Muscle of arm (tissue), 14 donors: ENCODE data around the gene IFNA6. TPM values are rescaled to one million over a fixed set of nuclear protein-coding genes. Genes with fewer than 3 reads are reported as not detected.
"Not testable (repeated sequence)": the region's sequence is repeated elsewhere in the genome, so short reads cannot be mapped to it uniquely, and the experiment has no call there.

Experiments used
- DNase-seq: peaks from one replicate; pipeline ENCODE4 v3.0.0-alpha.2; 2013
- long read RNA-seq, 11 donors: transcript quantifications; one replicate each; lab custom pipeline, GENCODE V29; 2026
- polyA plus RNA-seq, 12 donors: library from polyadenylated mRNA; unstranded; fragments of 120-200 nt; gene quantifications; one replicate each; pipeline ENCODE4 v1.2.1, GENCODE V29; 2013; ENCODE audit not compliant: insufficient read length in 12 of 12

The IFNA6 gene
- not detected for polyA plus RNA-seq
- long read RNA-seq, donor 1: 0 reads
- long read RNA-seq, donor 2: 0 reads
- long read RNA-seq, donor 3: 0 reads
- long read RNA-seq, donor 4: 0 reads
- long read RNA-seq, donor 5: 0 reads
- long read RNA-seq, donor 6: 0 reads
- long read RNA-seq, donor 7: 0 reads
- long read RNA-seq, donor 8: 0 reads
- long read RNA-seq, donor 9: 0 reads
- long read RNA-seq, donor 10: 0 reads
- long read RNA-seq, donor 11: 0 reads

DNA sequence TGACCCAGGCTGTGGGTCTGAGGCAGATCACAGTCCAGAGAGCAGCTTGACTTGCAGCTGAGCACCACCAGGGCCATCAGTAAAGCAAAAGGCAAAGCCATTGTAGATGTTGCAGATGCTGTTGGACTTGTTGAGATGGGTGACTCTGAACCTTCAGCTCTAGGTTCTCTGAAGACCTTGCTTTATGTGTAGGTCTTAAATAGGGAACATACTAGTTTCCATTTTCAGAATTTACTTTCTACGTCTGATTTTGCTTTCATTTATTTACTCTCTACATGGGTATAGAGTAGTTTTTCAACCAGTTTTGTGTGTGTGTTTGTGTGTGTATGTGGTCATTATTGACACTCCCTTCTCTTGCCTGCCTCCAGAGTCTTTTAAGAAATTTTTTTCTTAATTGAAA lies at the start of gene IFNA6:
TSS of gene IFNA6 (minus strand) at position 101 of the 400 bp plus-strand sequence. CDS start at position 101, 0 bp downstream.
- no peak for DNase-seq

DNA sequence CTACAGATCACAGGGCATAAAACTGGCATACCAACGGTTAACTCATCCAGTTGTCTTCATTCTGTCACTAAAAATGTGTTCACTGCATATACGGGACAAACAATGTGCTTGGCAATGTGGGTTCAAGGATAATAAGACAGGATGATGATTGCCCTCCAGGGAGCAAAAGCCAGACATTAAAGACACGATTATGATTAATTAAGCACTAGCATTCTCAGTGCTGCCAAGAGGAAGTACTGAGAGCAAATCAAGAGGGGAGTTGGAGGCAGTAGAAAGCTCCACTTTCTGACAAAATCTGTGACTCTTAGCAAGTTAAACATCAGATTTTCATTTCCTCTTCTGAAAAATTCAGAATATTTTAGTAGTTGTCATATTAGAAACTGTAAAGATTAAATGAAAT lies 49.3 kb upstream of the IFNA6 start:
- no peak for DNase-seq

GRCh38 chr9:21398955-21399489 lies 48.3 kb upstream of the IFNA6 start:
- DNase-seq: no peak

GRCh38 chr9:21395778-21396717 lies 45.4 kb upstream of the IFNA6 start:
- DNase-seq: peak; percentile 38

DNA sequence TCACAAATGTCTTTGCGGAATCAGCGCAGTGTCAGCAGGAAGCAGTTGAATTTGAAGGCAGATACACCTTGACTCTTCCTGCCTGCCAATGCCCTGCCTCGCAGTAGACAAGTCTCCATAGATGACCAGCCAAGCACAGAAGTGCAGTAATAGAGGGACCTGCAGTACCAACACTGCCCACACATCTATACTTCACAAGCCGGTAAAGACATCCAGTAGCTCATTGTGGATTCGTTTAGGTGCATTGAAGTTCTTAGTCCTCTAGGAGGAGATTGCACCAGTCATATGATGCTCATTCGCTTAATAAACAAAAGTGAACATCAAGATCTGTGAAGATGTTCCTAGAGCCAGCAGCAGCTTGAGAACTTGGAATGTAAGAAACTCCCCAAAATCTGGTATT lies 41.6 kb upstream of the IFNA6 start:
- DNase-seq: no peak

DNA sequence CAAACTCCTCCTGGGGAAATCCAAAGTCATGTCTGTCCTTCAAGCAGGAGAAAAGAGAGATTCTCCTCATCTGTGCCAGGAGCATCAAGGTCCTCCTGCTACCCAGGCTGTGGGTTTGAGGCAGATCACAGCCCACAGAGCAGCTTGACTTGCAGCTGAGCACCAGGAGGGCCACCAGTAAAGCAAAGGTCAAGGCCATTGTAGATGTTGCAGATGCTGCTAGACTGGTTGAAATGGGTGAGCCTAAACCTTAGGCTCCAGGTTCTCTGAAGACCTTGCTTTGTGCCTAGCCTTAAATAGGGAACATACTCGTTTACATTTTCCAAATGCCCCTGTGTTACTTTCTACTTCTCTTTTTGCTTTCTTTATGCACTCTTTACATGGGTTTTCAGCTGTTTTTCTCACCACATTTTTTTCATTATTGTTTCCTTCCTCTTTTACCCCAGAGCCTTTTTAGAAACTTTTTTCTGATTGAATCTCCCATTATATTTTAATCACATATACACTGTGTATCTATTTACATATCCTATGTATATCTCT lies 34.5 kb upstream of the IFNA6 start, which contains the start of gene IFNA2:
TSS of gene IFNA2 (minus strand) at position 268 of the 540 bp plus-strand sequence. CDS start at position 199, 69 bp downstream.
- no peak for DNase-seq

GRCh38 chr9:21383627-21384026 lies 32.9 kb upstream of the IFNA6 start:
- no peak for DNase-seq

DNA sequence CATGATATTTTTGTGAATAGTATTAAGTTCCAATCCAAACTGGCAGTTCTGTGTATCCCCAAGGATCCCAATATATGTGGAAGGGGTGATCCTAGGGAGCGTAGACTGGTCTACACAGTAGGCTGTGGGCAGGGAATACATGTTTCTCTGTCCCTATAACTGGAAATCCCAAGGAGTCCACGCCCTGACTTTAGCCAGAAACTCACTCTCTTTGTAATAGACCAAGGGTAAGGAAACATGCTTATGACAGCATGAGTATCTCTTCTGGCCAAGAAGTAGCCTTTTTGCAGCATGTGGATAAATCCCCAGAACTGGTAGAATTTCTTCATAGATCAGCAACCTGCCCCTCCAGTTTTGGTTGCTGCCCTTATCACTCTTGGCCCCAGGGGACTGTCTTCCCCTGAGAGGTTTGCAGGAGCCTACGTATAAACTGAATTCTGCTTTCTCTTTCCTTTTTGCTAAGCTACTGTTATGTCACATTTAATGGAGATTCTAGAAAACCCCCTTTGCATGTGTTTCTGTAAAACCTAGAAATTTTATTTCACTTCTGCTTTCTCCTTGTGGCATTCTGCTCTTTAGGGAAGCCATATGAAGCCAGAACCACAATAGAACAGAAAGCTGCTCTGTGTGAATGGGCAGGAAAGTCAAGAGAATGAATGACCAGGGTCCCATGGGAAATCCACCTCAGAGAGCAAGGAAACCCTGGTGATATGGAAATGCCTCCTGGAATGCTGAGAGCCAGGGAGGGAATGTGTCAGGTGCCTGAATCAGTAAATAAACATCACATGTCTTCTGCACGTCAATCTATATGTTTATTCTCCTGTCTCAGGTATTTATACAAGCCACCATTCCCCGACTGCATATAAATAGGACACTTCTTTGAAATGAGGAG lies 31.0 kb upstream of the IFNA6 start:
- no peak for DNase-seq

DNA sequence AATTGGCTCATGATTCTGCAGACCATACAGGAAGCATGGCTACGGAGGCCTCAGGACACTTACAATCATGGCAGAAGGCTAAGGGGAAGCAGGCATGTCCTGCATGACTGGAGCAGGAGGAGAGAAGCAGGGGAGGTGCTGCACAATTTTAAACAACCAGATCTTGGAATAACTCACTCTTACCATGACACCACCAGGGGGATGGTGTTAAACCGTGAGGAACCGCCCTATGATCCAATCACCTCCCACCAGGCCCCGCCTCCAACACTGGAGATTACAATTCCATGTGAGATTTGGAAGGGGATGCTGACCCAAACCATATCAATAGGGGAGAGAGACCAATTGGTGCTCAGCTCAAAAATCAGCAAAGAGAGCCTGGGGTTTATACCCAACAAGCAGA lies 20.8 kb upstream of the IFNA6 start:
- not testable (repeated sequence) for DNase-seq

- no peak for DNase-seq
Observed at GRCh38 chr9:21367957-21368356, 17.3 kb upstream of the IFNA6 start, which contains the start of gene IFNA13. TSS of gene IFNA13 (minus strand) at chr9:21368057. CDS start at chr9:21368010, 47 bp downstream.

- not testable (repeated sequence) for DNase-seq
Observed at GRCh38 chr9:21367169-21367568, 16.5 kb upstream of the IFNA6 start.

DNA sequence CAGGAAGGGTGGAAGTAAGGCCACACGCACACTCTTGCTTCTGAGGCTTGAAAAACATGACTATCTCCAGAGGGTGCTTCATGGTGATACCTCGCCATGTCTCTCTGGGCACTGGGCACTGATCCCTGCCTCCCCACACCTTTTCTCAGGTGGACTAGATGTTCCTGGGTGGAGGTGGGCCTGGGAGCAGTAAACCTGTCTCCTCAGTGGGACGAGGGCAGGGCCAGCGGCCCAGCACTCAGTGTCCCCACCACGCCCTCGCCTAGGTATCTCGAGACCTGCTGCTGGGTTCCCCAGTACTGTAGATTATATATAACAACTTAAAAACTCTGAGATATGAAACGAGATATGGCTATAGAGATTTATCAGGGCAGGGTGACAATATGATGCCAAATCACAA lies 11.6 kb upstream of the IFNA6 start:
- no peak for DNase-seq

DNA sequence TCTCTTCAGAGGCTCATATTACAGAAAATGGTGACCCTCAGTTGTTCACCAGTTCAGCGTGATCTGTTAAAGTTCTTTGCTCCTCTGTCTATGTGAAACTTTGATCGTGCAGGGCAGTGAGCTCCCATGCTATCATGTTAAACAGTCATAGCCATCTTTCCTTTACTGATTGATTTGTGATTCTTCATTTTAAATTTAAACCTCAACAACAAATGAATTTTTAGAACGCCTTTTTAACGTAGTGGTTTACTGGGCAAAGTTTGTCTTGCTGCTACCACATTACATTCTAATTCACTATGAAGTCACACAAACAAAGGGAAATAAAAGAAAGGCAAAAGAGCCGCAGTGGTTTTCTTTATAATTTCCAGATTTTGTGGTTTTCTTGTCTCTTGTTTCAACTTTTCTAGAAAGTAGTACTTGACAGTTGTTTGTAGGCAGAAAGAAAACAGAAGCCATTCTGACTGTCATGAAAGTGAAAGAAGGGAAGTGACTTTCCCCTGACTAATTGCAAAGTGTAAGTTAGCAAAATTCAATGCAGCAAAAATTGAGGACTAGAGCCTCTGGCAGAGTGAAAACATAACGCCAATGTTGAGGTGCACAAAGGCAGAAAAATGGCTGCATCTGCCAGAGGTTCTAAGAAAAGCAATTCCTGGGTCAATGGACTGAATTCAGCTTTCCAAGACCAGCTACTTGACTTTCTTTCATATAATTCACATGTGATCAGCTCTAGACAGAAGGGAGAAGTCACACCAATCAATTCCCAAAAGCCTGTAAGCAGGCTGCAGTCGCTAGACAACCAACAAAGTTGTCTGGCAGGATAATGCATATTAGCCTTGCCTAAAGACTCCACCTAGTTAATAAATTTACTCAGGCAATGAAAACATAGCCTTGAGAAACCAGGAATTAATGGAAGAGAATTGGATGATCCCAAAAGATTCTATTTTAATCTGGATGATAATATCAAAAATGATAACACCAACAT lies 7.1 kb upstream of the IFNA6 start:
- no peak for DNase-seq

- no peak for DNase-seq
Observed at GRCh38 chr9:21348430-21348970, 2.2 kb downstream of the IFNA6 start.

DNA sequence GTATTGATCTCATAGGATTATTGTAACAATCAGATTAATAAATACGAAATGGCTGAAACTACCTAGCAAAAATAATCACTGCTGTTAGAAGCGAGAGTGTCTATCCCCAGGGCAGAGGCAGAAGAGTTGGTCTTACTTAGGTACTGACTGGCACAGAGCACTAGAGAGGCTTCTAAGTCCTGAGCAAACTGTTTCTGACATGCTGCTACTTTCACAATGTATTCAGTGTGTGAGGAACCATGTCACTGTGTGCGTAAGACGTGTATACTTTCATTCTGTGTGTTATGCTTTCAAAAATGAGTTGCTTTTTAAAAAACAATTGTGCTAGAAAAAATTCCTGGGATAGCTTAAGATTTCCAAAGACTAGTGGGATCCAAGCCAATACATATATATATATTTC lies 10.0 kb downstream of the IFNA6 start:
- no peak for DNase-seq

GRCh38 chr9:21336457-21336856 lies 14.2 kb downstream of the IFNA6 start:
- DNase-seq: no peak

DNA sequence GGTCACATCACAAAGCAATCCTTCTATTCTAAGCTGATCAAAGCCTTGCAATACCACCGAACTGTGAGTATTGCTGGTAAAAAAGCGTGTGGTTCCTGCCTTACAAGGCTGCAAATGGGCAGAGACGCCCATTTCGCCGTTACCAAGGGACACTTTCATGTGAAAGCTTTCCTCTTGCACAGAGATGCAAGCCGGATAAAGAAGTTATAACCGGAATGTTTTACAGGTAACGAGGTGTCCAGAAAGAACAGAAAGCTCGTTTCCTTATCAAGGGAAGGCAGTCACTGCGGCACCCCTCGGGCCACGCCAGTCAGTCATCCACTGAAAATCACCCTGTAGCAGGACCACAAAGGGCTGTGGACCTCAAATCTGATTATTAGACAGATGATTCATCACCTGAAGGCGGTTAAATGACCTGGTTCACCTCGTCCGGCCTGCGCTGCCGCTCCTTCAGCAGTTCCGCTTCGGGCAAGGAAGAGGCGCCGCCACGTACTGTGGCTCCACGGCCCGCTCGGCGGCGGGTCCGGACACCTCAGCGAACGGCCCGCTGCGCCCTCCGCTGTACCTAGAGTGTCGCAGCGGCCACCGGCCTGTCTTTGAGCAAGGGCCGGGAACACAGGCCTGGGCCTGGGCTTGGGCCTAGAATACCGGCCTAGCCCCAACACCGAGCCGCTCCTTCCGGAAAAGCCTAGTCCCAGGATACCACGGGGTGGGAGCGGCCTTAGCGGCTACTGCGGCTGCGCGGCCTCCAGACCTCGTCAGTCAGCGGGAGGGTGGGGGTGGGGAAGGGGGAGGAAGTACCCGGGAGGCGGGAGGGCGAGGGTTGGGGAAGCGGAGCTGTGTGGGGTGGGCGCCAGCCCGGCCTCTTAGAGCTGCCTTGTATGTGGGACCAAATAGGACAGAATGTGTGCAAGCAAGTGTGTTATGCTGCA lies 15.7 kb downstream of the IFNA6 start, which contains the start of gene KLHL9:
TSS of gene KLHL9 (minus strand) at position 704 of the 932 bp plus-strand sequence. CDS start at position 159, 545 bp downstream.
- peak; percentile 95 for DNase-seq

- no peak for DNase-seq
Observed at GRCh38 chr9:21333226-21333625, 17.5 kb downstream of the IFNA6 start.
